RWPE1 (cell line): ENCODE measurements around the gene BCL2L14.

Experiments
- CTCF ChIA-PET: fragments of 350-600 bp; sonication (Branson Sonifier 250); formaldehyde crosslinking; extraction: SDS; loops from one replicate; lab custom pipeline; 2021; lab: Yijun Ruan, JAX
- POLR2A ChIA-PET: fragments of 400-600 bp; formaldehyde crosslinking; extraction: SDS; loops from one replicate; lab custom pipeline; 2020; ENCODE audit warnings: antibody characterized with exemption; ENCODE audit not compliant: low non-redundant PET; lab: Yijun Ruan, JAX
- DNase-seq: peaks from one replicate; pipeline ENCODE4 v3.0.0; 2012; ENCODE audit warnings: low spot score
- H3K27ac ChIP-seq: fragments of 450-650 bp; 2 replicates; pipeline ENCODE4 v1.5.1; 2017
- TF ChIP-seq, protein P1 (sequence below): fragments of 450-650 bp; conservative IDR thresholded peaks from 2 replicates; pipeline ENCODE4 v1.5.1; 2017; ENCODE audit warnings: low read depth, mild to moderate bottlenecking

The BCL2L14 gene

DNA sequence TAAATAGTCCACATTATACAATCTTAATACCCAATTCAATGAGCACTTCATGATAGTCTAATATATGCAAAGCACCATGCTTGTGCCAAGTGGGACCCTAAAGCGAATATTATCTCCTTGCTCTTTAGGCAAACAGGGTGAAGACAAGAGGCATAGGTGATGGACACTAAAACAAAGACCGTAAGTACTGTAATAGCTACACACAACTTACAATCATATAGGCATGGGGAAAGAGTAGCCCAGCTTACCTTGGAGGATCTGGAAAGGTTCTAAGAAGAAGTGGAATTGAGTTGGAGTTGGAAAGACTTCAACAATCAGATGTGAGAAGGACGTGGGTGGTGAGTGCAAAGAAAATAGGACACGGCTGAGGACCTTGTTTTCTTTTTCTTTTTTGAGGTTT lies 19.1 kb upstream of the BCL2L14 start:
- POLR2A ChIA-PET = no interaction called here
- CTCF ChIA-PET = no interaction called here
- TF ChIP-seq, protein P1, sequence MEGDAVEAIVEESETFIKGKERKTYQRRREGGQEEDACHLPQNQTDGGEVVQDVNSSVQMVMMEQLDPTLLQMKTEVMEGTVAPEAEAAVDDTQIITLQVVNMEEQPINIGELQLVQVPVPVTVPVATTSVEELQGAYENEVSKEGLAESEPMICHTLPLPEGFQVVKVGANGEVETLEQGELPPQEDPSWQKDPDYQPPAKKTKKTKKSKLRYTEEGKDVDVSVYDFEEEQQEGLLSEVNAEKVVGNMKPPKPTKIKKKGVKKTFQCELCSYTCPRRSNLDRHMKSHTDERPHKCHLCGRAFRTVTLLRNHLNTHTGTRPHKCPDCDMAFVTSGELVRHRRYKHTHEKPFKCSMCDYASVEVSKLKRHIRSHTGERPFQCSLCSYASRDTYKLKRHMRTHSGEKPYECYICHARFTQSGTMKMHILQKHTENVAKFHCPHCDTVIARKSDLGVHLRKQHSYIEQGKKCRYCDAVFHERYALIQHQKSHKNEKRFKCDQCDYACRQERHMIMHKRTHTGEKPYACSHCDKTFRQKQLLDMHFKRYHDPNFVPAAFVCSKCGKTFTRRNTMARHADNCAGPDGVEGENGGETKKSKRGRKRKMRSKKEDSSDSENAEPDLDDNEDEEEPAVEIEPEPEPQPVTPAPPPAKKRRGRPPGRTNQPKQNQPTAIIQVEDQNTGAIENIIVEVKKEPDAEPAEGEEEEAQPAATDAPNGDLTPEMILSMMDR = no peak
- no peak overlapping the region for H3K27ac ChIP-seq
- no peak for DNase-seq

DNA sequence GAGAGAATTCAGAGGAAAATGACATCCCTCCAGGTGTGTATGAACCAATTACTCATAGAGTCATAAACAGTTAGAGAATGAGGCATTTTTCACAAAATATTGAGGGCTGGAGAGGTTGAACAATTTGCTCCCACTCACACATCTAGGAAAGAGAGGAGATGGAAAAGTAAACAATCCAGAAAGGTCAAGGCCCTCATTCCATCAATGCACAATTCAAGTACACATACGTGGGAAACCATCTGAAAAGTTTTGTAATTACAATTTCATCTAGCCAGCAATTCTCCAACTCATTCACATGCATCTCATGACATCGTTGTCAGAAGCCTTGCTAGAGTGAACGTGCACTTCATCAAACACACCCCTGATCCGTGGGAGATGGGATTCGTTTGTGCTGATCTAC lies 15.7 kb upstream of the BCL2L14 start:
- TF ChIP-seq, protein P1 = no peak

DNA sequence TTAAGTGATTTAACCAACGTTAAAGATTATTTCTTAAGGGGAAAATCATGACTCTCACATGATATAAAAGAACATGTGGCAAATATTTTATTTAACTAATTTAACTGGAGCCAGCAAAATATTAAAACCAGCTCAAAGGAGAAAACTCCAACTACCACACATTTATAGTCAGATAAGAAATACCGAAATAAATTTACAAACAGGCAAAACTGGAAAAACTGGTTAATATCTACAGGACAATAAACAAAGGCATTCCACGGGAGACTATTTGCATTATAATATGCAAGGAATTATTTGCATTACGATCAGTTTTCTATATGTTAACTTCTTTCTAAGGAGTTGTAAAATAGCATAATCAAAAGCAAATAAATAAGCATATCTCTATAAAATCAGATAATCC lies 13.8 kb upstream of the BCL2L14 start:
- no peak for DNase-seq
- TF ChIP-seq, protein P1 = no peak
- POLR2A ChIA-PET = no interaction called here
- H3K27ac ChIP-seq = no peak overlapping the region
- CTCF ChIA-PET = no interaction called here

More for the DNA sequence above, 15.7 kb upstream of the BCL2L14 start:
- no peak overlapping the region for H3K27ac ChIP-seq
- ChIA-PET POLR2A (no interaction called here), CTCF (no interaction called here)
- DNase-seq = no peak

DNA sequence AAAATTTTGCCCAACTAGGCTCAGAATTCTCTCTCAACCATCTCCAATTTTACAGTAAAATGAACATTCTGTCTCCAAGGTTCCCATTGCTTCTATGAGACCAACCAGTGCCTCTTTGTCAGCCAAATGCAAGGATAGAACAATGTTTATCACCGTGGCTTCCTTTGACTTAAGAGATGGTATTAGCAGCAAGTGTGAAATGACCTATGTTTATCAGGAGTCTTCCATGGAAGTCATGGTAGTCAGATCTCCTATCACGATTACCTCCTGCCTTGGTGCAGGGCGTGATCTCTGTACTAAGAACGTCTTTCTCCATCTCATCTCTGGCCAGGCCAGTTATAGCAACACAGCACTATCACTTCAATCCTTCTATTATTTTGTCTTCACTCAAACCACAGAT lies 6.1 kb upstream of the BCL2L14 start:
- ChIA-PET POLR2A (no interaction called here), CTCF (no interaction called here)
- TF ChIP-seq, protein P1 = no peak
- H3K27ac ChIP-seq = no peak overlapping the region
- no peak for DNase-seq

DNA sequence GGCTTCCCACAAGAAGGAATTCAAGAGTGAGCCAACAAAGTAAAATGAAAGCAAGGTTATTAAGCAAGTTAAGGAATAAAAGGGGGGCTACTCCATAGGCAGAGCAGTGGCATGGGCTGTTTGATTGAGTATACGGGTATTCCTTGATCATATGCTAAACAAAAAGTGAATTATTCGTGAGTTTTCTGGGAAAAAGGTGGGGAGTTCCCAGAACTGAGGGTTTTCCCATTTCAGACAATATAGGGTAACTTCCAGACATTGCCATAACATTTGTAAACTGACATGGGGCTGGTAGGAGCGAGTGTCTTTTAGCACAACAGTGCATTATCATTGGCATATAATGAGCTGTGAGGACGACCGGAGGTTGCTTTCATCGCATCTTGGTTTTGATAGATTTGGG lies 2.0 kb upstream of the BCL2L14 start:
- TF ChIP-seq, protein P1 = no peak
- ChIA-PET CTCF (no interaction called here), POLR2A (no interaction called here)
- DNase-seq = no peak
- H3K27ac ChIP-seq = no peak overlapping the region

DNA sequence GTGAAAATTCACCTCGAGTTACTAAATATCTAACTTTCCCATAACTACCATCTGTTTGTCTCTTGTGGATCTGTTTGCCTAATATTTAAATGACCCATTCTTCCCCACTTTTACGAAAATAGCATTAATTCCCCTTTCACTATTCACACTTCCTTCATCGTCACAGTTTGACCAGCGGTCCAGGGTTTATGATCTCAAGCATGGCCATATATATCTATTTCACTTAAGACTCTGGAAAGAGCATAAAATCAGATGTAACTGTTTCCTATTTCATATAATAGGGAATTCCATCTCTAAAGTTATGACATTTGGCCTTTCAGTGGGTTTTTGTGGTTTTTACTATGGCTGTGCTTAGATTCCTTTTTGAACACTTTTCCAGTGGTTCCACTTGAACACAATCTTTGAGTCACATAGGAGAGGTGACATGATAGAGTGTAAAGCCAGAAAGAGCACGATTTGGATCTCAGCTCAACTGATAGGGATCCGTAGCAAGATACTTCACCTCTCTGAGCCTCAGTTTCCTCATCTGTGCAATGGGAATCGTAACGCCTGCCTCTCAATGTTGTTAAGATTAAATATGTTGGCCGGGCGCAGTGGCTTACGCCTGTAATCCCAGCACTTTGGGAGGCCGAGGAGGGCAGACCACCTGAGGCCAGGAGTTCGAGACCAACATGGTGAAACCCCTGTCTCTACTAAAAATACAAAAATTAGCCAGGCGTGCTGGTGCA lies 754 bp upstream of the BCL2L14 start:
- ChIA-PET CTCF (no interaction called here), POLR2A (no interaction called here)
- H3K27ac ChIP-seq = no peak overlapping the region
- TF ChIP-seq, protein P1 = no peak
- no peak for DNase-seq
